Stimulated activated naive CD8-positive, alpha-beta T cell treated with anti-CD3 and anti-CD28 coated beads, Interleukin-15, Interleukin-2, amounts not matched to agents 100 U/mL and 50 U/mL, for 24 hours (primary cell): ENCODE data around the gene PMP22.
"Not testable (repeated sequence)": the region's sequence is repeated elsewhere in the genome, so short reads cannot be mapped to it uniquely, and the experiment has no call there.

Experiments used
- ATAC-seq: fragments of 150-1000 bp; cut with Tn5 transposase; one replicate; pipeline ENCODE4 v1.10.0; 2021
- DNase-seq: peaks from one replicate; pipeline ENCODE4 v3.0.0; 2021

Gene PMP22

GRCh38 chr17:15200574-15200973, 64.6 kb downstream of the PMP22 start:
- DNase-seq, ATAC-seq: not testable (repeated sequence)

- ATAC-seq (no peak), DNase-seq (no peak)
Observed at GRCh38 chr17:15197229-15197628, 67.9 kb downstream of the PMP22 start.

GRCh38 chr17:15194859-15195277, 70.3 kb downstream of the PMP22 start:
- DNase-seq (no peak), ATAC-seq (no peak)

- ATAC-seq (no peak), DNase-seq (no peak)
Observed at GRCh38 chr17:15185625-15185991, 79.5 kb downstream of the PMP22 start.

- no peak for DNase-seq
Observed at GRCh38 chr17:15184872-15185624, 80.1 kb downstream of the PMP22 start.

GRCh38 chr17:15181816-15182215, 83.3 kb downstream of the PMP22 start:
- no peak for DNase-seq

More at GRCh38 chr17:15184872-15185624, 80.1 kb downstream of the PMP22 start:
- ATAC-seq = no peak

GRCh38 chr17:15181333-15181732, 83.8 kb downstream of the PMP22 start:
- DNase-seq = no peak
- ATAC-seq = no peak

More at GRCh38 chr17:15181816-15182215, 83.3 kb downstream of the PMP22 start:
- ATAC-seq = no peak

- no peak for ATAC-seq
Observed at GRCh38 chr17:15180121-15180561, 85.0 kb downstream of the PMP22 start.

More at GRCh38 chr17:15180121-15180561, 85.0 kb downstream of the PMP22 start:
- no peak for DNase-seq
